HG03442 (cell line): ENCODE data around the gene HLA-F.

Experiments
- ATAC-seq: cut with Tn5 transposase; IDR thresholded peaks from one replicate; pipeline ENCODE4 v1.9.1; 2021; ENCODE audit warnings: mild to moderate bottlenecking, moderate library complexity; ENCODE audit not compliant: unreplicated experiment

HLA-F gene

GRCh38 chr6:29759457-29759856 lies 36.2 kb downstream of the HLA-F start:
- ATAC-seq = no peak

GRCh38 chr6:29760328-29760727 lies 37.1 kb downstream of the HLA-F start:
- ATAC-seq = no peak

GRCh38 chr6:29762051-29762450 lies 38.8 kb downstream of the HLA-F start:
- no peak for ATAC-seq

- ATAC-seq = no peak
These were observed 39.6 kb downstream of the HLA-F start for GRCh38 chr6:29762781-29763214.

GRCh38 chr6:29763491-29764289 lies 40.5 kb downstream of the HLA-F start:
- ATAC-seq = no peak

- ATAC-seq = no peak
These were observed 41.4 kb downstream of the HLA-F start for GRCh38 chr6:29764422-29765196.

- no peak for ATAC-seq
These were observed 46.1 kb downstream of the HLA-F start for GRCh38 chr6:29769336-29769735.

GRCh38 chr6:29770306-29770705 lies 47.1 kb downstream of the HLA-F start:
- no peak for ATAC-seq

- ATAC-seq = no peak
These were observed 53.5 kb downstream of the HLA-F start for GRCh38 chr6:29776684-29777083.
